Medulla oblongata (tissue), 1 donor: ENCODE data around the gene NOC4L.
"Not testable (repeated sequence)": the region's sequence is repeated elsewhere in the genome, so short reads cannot be mapped to it uniquely, and the experiment has no call there.

Source experiments
- DNase-seq: peaks from one replicate; pipeline ENCODE4 v3.0.0-alpha.2; 2015; ENCODE audit errors: extremely low spot score

The NOC4L gene

GRCh38 chr12:132144115-132144809 lies at the start of gene NOC4L, which contains the start of gene DDX51:
Gene NOC4L (plus strand): TSS chr12:132144457. CDS start chr12:132144489, 32 bp downstream.
Gene DDX51 (minus strand): TSS chr12:132144319. CDS start chr12:132144296, 23 bp downstream.
- peak; percentile 93 for DNase-seq

GRCh38 chr12:132095520-132096409 lies 48.5 kb upstream of the NOC4L start:
- DNase-seq = no peak

GRCh38 chr12:132099739-132100138 lies 44.5 kb upstream of the NOC4L start:
- no peak for DNase-seq

- DNase-seq = no peak
Measured at GRCh38 chr12:132100306-132101065, 43.8 kb upstream of the NOC4L start.

GRCh38 chr12:132102297-132102696 lies 42.0 kb upstream of the NOC4L start:
- no peak for DNase-seq

- DNase-seq = not testable (repeated sequence)
Measured at GRCh38 chr12:132103072-132103471, 41.2 kb upstream of the NOC4L start.

GRCh38 chr12:132103542-132104308 lies 40.5 kb upstream of the NOC4L start:
- no peak for DNase-seq

GRCh38 chr12:132105467-132105866 lies 38.8 kb upstream of the NOC4L start:
- DNase-seq = no peak

- no peak for DNase-seq
Measured at GRCh38 chr12:132106921-132107320, 37.3 kb upstream of the NOC4L start.

GRCh38 chr12:132108211-132108832 lies 35.9 kb upstream of the NOC4L start:
- no peak for DNase-seq

- no peak for DNase-seq
Measured at GRCh38 chr12:132109741-132110140, 34.5 kb upstream of the NOC4L start.

- DNase-seq = no peak
Measured at GRCh38 chr12:132110677-132111076, 33.6 kb upstream of the NOC4L start.

GRCh38 chr12:132111654-132112304 lies 32.5 kb upstream of the NOC4L start:
- no peak for DNase-seq

GRCh38 chr12:132114667-132115066 lies 29.6 kb upstream of the NOC4L start:
- DNase-seq = no peak

- DNase-seq = no peak
Measured at GRCh38 chr12:132115500-132115899, 28.8 kb upstream of the NOC4L start.

- no peak for DNase-seq
Measured at GRCh38 chr12:132116709-132117557, 27.3 kb upstream of the NOC4L start.

GRCh38 chr12:132117558-132117875 lies 26.7 kb upstream of the NOC4L start:
- no peak for DNase-seq

- DNase-seq = no peak
Measured at GRCh38 chr12:132118876-132119275, 25.4 kb upstream of the NOC4L start.

- no peak for DNase-seq
Measured at GRCh38 chr12:132121283-132121682, 23.0 kb upstream of the NOC4L start.
